Measurements from ENCODE around the gene S100A12.

GRCh38 chr1:153374071-153374470, 1.4 kb downstream of the S100A12 start:
- no peak for TF ChIP-seq POLR2A (IDR thresholded peaks at IDR 0.05)
- no peak for TF ChIP-seq CTCF (IDR thresholded peaks at IDR 0.05)
